G401.6 (cell line): ENCODE results near the gene ANKRD18A.

Experiments used
- FAIRE-seq: peaks from 2 replicates; lab custom pipeline; 2012; peaks lifted over from hg19 to GRCh38; lab: Jason Lieb, UNC

ANKRD18A gene

GRCh38 chr9:38620483-38621433, at the start of gene ANKRD18A:
ANKRD18A (minus strand) TSS chr9:38620596; CDS start chr9:38620285, 311 bp downstream.
- FAIRE-seq, result peak; percentile 82

- FAIRE-seq, result no peak
These were observed 48.5 kb upstream of the ANKRD18A start for GRCh38 chr9:38668791-38669466.

DNA sequence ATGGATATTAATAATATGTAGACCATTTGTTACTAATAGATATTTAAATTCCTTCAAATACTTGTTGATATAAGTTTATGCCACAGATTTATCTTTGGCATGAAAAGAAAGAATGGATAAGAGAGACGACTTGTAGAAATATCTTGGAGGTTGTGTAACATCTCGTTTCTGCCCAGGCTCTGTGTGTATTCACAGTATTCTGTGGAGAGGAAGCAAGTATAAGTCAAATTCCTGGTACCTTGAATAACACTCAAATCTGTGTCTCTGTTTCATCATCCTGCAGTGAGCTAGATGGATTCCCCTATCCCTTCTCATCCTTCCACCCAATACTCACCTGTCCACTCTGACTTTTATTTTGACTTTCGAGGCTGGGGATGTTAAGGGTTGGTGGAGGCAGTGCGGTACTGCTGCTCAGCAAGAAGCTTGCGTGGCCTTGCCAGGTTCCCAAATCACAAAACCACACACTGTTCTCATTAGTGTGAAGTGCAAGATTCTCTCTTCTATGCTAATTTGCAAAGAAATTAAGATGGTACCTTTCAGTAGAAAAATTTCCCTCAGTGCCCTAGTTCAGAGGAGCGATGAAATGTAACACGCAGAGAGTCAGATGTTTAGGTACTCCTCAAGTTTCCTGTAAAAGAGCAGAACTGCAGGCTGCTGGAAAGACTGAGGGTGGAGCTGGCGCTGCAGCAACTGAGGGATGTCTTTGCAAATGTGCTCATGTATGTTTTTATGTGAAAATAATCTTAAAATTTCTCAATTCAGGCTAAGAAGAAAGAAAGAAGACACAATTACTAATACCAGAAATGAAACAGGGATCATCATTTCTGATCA, 42.6 kb upstream of the ANKRD18A start:
- FAIRE-seq, result no peak

DNA sequence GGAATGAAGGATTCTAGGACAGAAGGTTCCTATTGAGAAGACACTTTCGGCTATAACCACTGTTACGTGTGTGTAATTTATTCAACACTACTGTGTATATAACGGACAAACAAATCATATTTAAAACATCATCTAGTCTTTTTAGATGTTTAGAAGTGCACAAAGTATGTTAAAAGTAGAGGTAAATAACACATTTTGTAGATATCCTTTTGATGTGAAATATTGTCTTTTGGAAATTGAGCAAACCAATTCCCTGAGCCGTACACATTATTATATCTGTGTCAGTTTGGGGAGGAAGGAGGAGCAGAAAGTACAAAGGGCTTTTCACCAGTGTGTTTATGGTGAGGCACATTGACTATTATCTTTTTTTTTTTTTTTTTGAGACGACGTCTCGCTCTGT, 39.1 kb upstream of the ANKRD18A start:
- no peak for FAIRE-seq

DNA sequence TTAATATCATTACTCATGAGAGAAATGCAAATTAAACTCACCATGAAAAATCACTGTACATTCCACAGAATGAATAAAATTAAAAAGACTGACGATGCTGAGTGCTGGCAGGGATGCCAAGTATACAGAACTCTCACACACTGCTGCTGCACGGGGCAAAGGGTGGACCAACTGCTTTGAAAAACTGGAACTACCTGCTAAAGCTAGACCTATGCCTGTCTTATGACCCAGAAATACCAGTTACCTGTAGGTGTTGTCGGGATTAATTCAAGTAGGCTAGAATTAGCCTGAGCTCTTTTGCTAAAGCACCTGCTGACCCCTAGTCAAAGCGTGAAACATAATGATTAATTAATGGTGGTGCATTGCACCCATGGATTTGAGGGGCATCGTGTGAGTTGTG, 36.5 kb upstream of the ANKRD18A start:
- no peak for FAIRE-seq

DNA sequence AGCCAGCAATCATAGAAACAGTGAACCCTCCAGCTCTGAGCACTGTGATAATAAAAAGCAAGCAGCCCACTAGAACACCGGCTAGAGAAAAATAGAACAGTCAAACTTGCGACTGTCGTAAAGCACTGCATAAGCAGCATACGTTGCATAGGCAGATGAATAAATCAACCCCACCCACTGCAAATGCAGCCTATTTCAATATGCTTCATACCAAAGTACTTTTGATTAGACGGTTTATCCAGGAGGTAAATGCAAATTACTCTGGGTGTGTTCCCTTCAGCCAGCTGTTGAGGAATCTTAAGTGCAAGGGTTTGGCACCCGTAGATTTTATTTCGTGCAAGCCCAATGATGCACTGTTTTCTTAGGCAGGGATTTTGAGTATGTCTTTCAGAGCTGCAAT, 32.1 kb upstream of the ANKRD18A start:
- FAIRE-seq, result no peak

DNA sequence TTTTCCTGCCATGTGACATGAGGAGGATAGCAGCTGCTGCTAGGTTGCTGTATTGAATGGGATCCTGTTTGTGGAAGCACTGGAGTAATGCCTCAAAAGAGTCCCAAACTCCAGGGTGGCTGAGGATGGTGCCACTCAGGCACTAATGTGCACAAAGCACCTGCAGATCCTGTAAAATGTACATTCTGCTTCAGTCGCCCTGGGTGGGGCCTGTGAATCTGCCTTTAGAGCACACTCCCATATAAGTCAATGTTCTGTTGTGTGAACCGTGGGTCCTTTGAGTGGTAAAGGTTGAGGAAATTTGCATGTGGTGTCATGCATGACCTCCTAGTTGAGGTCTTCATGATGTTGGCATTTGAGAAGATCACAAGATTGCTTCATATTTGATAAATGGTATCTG, 31.6 kb upstream of the ANKRD18A start:
- FAIRE-seq, result no peak

DNA sequence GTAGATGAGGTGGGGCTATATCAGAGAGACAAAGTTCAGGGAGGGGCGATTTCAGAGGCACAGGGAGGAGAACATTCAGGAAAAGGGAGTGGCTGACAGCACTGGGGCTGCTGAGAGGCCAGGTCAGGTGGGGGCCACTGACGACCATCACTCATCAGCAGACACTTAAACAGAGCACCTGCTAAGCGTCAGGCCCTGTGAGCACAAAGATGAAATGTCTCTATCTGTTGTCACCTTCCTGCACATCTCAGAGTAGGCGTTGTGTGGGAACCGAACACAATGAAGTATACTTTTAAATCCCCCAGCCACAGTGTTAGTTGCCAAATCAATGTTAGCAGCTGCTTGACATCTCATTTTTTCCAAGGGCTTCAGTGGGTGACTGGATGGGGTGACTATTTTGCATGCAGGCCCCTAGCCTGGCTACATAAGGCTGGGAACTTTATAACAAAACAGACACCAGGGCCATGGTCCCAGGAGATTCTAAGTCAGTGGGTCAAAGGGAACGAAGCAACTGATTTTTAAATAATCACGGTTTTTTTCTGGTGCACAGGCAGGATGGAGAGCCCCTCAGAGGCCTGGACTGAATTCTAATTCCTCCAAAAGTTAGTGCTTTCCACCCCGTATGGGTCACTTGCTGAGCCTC, 31.1 kb upstream of the ANKRD18A start:
- FAIRE-seq, result no peak

DNA sequence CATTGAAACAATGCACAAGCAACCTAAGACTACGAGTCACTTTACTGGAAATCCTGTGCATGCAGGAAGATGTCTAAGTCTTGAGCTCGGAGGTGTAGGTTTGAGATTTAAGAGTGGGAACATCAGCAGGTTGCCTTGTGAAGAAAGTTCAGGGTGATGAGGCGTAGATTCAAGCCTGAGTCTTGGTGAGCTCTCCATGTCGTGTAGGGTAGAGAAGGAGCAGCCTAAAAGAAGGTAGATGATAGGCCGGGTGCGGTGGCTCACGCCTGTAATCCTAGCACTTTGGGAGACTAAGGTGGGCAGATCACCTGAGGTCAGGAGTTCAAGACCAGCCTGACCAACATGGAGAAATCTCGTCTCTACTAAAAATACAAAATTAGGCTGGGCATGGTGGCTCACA, 30.2 kb upstream of the ANKRD18A start:
- FAIRE-seq, result no peak

- no peak for FAIRE-seq
These were observed 29.5 kb upstream of the ANKRD18A start for GRCh38 chr9:38649731-38650363.

DNA sequence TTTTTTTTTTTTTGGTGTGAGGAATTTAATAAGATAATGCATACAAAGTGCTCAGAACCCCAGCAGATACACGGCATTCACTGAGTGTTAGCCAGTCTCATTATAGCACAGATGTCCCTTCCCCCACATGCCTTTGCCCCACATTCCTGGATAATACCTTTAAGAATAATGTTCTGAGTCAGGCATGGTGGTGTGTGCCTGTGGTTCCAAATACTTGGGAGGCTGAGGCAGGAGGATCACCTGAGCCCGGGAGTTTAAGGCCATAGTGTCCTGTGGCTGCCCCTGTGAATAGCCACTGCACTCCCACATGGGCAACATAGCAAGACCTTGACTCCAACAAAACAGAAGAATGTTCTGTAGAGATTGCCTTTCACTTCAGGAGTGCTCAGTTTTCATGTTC, 24.2 kb upstream of the ANKRD18A start:
- FAIRE-seq, result no peak

- FAIRE-seq, result no peak
These were observed 23.4 kb upstream of the ANKRD18A start for GRCh38 chr9:38643815-38644173.

DNA sequence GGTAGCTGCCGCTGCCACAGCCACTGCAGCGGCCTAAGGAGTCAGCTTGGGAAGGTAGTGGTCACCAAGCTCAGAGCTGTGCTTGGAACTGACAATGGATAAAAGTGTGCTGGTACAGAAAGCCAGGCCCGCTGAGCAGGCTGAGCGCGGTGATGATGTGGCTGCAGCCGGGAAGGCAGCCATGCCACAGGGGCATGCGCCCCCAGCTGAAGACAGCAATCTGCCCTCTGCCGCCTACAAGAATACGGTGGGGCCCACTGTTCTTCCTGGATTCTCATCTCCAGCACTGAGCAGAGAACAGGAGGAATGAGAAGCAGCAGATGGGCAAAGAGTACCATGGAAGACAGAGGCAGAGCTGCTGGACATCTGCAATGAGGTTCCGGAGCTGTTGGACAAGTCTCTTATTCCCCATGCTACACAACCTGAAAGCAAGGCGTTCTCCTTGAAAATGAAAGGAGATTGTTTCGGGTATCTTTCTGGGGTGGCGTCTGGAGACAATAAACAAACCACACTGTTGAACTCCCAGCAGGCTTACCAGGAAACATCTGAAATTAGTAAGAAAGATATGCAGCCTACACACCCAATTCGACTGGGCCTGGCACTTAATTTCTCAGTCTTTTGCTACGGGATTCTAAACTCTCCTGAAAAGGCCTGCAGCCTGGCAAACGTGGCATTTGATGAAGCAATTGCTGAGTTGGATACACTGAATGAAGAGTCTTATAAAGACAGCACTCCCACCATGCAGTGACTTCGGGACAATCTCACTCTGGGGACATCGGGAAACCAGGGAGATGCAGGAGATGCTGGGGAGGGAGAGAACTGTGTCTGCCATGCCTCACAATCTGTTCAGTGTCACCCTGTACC, 22.8 kb upstream of the ANKRD18A start:
- no peak for FAIRE-seq

GRCh38 chr9:38641985-38642864, 21.8 kb upstream of the ANKRD18A start:
- no peak for FAIRE-seq

GRCh38 chr9:38641142-38641541, 20.7 kb upstream of the ANKRD18A start:
- no peak for FAIRE-seq

GRCh38 chr9:38639577-38639940, 19.2 kb upstream of the ANKRD18A start:
- no peak for FAIRE-seq

GRCh38 chr9:38638881-38639576, 18.6 kb upstream of the ANKRD18A start:
- FAIRE-seq, result no peak

DNA sequence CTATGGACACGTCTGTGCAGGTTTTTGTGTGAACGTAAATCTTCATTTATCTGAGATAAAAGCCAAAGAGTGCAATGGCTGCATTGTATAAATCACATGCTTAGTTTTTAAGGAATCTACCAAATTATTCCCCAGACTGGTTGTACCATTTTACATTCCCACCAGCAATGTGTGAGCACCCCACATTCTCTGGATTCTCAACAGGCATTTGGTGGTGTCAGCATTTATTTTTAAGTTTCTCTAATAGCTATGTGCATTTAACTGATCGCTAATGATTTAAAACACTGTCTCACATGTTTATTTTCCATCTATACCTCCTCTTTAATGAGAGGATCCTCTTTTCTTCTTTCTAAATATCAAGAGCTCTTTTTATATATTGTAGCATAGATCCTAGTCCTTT, 13.9 kb upstream of the ANKRD18A start:
- no peak for FAIRE-seq

GRCh38 chr9:38629511-38629910, 9.1 kb upstream of the ANKRD18A start:
- FAIRE-seq, result no peak
